GM18511 (cell line): ENCODE results near the gene BRICD5.
"Not testable (repeated sequence)": the region's sequence is repeated elsewhere in the genome, so short reads cannot be mapped to it uniquely, and the experiment has no call there.

Experiments used
- ATAC-seq: cut with Tn5 transposase; IDR thresholded peaks from one replicate; pipeline ENCODE4 v1.9.1; 2021; ENCODE audit warnings: mild to moderate bottlenecking, moderate library complexity; ENCODE audit not compliant: unreplicated experiment

The BRICD5 gene

GRCh38 chr16:2210386-2211365, at the start of gene BRICD5:
BRICD5 (minus strand) TSS chr16:2210863; CDS start chr16:2210833, 30 bp downstream.
- ATAC-seq = no peak

DNA sequence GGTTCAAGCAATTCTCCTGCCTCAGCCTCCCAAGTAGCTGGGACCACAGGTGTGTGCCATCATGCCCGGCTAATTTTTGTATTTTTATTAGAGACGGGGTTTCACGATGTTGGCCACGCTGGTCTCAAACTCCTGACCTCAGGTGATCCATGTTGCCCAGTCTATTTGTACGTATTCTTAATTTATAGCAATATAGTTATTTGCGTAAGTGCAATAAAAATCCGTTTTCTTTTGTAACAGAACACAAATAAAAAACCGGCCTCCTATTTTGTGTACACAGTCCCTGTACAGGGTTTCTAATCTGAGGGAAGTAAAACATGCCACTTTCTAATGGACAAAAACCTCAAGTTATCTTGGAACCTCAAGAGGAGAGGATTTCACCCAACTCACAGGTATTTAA, 49.6 kb upstream of the BRICD5 start:
- no peak for ATAC-seq

DNA sequence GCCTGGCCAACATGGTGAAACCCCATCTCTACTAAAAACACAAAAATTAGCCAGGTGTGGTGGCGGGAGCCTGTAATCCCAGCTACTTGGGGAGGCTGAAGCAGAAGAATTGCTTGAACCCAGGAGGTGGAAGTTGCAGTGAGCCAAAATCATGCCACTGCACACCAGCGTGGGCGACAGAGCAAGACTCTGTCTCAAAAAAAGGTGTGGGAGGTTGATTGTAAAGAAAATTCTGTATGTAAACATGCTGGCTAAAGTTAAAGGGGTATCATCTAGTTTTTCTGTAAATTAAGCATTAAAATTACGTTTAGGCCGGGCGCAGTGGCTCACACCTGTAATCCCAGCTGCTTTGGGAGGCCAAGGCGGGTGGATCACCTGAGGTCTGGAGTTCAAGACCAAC, 47.9 kb upstream of the BRICD5 start:
- ATAC-seq = not testable (repeated sequence)

DNA sequence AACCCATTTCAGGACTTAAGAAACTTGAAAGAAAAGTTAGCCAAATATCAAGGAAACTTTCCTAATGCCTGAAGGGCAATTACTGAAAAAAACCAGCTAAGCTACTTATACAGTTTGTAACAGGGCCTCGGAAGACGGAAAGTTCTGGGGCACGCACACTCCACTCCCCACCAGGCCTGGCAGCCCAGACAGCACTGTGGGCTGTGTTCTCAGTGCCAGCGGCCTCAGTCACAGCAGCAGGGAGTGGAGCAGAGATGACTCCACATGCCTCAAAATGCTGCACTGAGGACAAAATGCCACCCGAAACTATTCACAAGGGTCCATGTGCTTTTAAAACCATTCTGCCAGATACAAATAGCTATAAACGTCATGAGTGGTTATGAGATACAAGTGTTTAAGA, 47.1 kb upstream of the BRICD5 start:
- no peak for ATAC-seq

DNA sequence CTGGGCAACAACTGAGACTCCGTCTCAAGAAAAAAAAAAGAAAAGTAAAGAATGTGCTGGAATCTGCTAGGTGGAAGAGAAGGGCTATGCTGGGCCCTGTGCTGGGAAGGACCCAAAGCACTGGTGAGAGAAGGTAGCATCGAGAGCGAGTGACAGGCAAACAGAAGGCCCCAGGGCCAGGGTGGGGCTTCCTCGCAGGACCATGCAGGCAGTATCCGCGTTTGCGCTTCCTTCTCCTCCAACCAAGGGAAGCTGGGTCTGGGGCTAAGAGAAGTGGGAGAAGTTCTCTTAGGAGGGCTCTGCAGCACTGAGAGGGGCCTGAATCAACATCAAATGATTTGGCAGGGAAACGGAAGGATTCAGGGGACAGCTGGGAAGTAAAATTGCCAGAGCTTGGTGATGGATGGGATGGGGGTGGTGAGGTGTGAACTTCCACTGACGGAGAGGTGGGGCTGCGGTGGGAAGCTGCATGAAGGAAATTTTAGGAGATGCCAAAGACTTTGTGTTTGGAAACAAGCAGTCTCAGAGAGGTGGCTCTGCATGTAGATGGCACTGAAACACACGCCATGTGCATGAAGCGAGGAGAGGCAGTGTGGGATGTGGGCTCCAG, 46.0 kb upstream of the BRICD5 start:
- no peak for ATAC-seq

DNA sequence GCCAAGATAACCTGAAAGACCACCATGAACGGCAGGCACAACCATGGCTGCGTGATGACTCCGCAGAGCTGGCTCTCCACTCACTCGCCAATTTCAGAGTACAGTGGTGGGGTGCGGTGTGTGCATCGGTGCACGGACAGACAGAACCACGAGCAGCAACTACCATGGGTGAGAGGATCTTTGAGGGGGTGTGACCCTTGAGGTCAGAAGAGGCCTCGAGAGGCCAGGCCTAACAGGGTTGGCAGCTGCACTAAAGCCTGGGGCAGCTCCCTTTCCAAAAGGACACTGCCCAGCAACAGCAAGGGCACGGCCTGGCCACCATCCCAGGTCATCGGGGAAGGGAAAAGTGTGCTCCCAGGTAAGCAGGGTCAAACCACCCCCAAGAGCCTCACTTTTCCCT, 42.6 kb upstream of the BRICD5 start:
- ATAC-seq = no peak

DNA sequence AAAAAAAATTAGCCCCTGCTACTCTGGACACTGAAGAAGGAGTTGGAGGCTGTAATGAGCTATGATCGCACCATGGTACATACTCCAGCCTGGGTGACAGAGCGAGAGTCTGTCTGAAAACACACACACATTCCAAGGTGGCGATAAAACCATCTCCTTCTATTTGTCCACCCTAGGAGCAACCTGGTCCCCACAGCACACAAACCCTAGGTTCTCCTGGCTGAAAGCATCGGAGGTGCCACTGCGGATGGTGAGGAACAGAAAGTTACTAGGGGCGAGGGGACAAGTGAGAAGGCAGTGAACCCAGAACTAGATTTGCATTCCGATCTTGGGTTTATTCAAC, 42.1 kb upstream of the BRICD5 start:
- ATAC-seq = no peak

DNA sequence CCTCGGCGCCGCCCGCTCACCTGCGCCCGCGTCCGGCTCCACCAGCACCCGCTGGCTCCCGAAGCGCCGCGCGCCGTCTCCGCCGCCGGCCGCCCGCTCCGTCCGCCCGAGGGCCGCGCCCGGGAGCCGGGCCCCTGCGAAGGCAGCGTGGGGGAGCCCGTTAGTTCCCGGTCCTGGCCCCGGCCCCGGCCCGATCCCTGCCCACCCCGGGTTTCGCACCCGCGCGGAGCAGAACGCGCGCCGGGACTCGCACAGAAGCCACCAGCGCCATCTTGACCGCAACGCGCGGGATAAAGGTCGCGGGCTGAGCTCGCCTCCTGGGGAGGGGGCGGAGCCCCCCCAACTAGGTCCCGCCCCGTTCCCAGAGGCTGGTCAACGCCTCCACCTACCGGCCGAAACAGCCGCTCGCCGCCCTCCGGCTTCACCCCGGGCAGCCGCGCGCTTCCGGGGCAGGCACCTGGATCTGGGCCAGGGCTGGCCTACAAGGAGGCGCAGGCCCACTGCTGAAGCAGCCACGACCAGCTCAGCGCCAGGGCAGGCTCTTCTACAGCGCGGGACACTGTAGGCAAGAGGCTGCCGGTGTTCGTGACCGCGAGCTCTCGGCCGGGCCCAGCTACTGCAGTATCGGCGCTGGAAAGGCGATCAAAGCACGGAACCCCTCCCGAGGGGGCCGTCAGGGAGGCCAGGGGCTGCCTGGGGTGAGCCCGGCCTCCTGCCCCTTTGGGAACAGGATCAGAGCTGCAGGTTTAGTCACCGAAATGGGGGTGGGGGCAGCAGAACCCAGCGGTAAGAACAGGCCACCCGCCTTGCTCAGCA, 40.8 kb upstream of the BRICD5 start, which contains the start of gene ECI1:
TSS of gene ECI1 (minus strand) at position 292 of the 816 bp plus-strand sequence. CDS start at position 271, 21 bp downstream.
- ATAC-seq = peak; percentile 92

DNA sequence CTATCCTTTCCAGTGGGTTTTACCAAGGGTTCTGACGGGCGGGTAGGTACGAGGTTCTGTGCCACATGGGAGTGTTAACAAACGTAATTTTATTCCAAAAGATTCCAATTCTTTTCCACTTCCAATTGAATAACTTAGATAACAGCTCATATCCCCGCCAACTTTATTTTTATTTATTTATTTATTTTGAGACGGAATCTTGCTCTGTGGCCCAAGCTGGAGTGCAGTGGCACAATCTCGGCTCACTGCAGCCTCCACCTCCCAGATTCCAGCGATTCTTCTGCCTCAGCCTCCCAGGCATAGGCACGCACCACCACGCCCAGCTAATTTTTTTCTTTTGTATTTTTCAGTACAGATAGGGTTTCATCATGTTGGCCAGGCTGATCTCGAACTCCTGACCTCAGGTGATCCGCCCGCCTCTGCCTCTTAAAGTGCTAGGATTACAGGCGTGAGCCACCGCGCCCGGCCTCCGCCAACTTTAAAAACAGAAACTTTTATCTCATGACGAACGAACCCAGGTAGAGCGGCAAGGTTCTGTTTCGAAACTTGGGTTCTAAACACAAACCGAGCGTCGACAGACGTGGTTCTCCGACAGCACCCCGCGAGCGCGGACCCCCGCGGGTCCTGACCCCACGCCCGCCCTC, 40.1 kb upstream of the BRICD5 start:
- peak; percentile 5 for ATAC-seq

- no peak for ATAC-seq
Measured at GRCh38 chr16:2246301-2246885, 35.7 kb upstream of the BRICD5 start.

- no peak for ATAC-seq
Measured at GRCh38 chr16:2244926-2245795, 34.5 kb upstream of the BRICD5 start.

DNA sequence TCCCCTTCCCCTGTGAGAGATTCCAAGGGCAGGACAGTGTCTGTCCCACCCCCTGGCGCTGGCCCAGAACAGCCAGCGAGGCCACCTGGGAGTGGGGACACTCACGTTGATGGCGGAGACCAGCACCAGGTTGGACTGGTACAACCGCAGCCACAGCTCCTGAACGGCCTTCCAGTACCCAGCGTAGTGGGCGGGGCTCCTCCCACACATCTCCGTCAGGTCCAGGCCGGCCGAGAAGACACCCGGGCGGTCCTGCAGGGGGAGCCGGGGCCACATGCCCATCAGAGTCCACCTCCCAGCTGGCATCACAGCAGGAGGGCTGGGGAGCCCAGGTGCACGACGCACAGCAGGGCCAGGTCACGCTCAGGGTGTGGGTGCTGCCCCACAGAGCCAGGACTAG, 33.6 kb upstream of the BRICD5 start:
- no peak for ATAC-seq

GRCh38 chr16:2243781-2244180, 33.1 kb upstream of the BRICD5 start:
- ATAC-seq = no peak

- no peak for ATAC-seq
Measured at GRCh38 chr16:2243031-2243528, 32.4 kb upstream of the BRICD5 start.

DNA sequence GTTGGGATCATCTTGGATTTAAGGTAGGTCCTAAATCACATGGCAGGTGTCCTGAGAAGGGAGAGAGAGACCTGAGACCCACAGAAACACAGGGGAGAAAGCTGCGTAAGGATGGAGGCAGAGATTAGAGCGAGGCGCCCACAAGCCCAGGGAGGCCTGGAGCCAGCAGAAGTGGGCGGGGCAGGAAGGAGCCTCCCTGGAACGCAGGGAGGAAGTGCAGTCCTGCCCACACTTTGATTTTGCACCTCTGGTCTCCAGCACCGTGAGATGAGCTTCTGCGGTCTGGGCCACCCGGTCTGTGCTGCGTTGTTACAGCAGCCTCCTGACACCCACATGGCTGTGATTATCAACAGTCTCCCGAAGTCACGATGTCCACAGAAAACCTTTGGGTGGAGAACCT, 31.9 kb upstream of the BRICD5 start:
- ATAC-seq = no peak

- ATAC-seq = not testable (repeated sequence)
Measured at GRCh38 chr16:2240331-2240730, 29.7 kb upstream of the BRICD5 start.

- ATAC-seq = no peak
Measured at GRCh38 chr16:2238838-2239675, 28.4 kb upstream of the BRICD5 start.

- no peak for ATAC-seq
Measured at GRCh38 chr16:2238150-2238837, 27.6 kb upstream of the BRICD5 start.
